ENCODE results near the gene CDC5L. TPM values are rescaled to one million over a fixed set of nuclear protein-coding genes. Genes with fewer than 3 reads are reported as not detected.

CDC5L gene
- total and polyA plus RNA-seq, 2 experiments from 2014 or later, result 15.9 to 20.4 TPM

DNA sequence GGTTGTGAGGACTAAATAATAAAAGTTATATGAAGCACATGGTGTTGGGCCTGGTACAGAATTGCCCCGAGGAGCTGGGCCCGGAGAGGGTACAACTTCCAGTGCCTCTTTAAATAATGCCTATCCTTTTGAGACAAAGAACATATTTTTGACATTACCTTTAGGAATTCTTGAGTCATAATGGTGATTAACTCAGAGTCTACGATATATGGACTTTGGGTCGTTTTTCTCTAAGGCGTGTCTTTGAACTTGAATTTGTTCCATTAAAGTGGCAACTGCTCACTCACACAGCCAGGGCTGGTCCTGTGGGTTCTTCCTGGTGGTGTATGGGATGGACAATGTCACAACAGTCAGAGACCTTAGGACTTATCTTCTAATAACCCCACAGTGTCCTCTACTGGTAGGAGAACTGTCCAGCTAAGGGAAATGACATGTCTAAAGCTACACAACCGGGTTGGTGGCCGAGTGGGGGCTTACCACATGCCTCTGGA, 106.5 kb downstream of the CDC5L start:
- Histone ChIP-seq H3K9me2 (ENCODE audit: insufficient read depth) (no peaks in the 10 kb centered on the region), H3K4me3 (0 out of 2 replicates have a peak overlapping the region, but pooled peaks have one; percentile 20), H3K9ac (peak overlapping the region; percentile 62), H3K27ac (peak overlapping the region; percentile 79), H3K9me3 (ENCODE audit: low read depth) (no peaks in the 10 kb centered on the region), H3K27me3 (replicated peaks; ENCODE audit: insufficient read depth) (no peaks in the 10 kb centered on the region), H2AFZ (peak overlapping the region; percentile 72), H3K4me1 (ENCODE audit: insufficient read depth) (peaks cover 34% of the 10 kb centered on the region), H3K4me2 (ENCODE audit: unreplicated experiment) (peak overlapping the region; percentile 62), H3K79me2 (ENCODE audit: insufficient read depth) (no peaks in the 10 kb centered on the region), H4K20me1 (ENCODE audit: insufficient read depth) (no peaks in the 10 kb centered on the region), H3K36me3 (ENCODE audit: low read depth) (no peaks in the 10 kb centered on the region), H3F3A (ENCODE audit: insufficient read depth) (peaks cover 23% of the 10 kb centered on the region)
- peak; percentile 91 for DNase-seq
- TF ChIP-seq EZH2 (IDR thresholded peaks at IDR 0.05; ENCODE audit: insufficient read depth, poor library complexity, severe bottlenecking) (no peak), EZH2phosphoT487 (IDR thresholded peaks at IDR 0.05; ENCODE audit: insufficient read depth, low read depth) (0 out of 2 replicates have a peak, but pooled peaks have one; percentile 9)
- in situ Hi-C loops (cut with MboI), result loop anchor here (25.0 kb wide), 2 partner anchors 1218 to 1418 kb away; no protein-coding TSS in a partner anchor
- 21 to 24% methylated on average over 7 of the region's 7 CpGs for WGBS, 2 experiments (ENCODE audit: low coverage in 1 of 2, low lambda C conversion rate in 2 of 2, missing lambda C conversion rate in 2 of 2)

GRCh38 chr6:44495036-44495901, 107.8 kb downstream of the CDC5L start:
- Histone ChIP-seq H3K36me3 (ENCODE audit: low read depth) (no peaks in the 10 kb centered on the region), H4K20me1 (ENCODE audit: insufficient read depth) (no peaks in the 10 kb centered on the region), H3K27ac (no peak overlapping the region), H3K27me3 (replicated peaks; ENCODE audit: insufficient read depth) (no peaks in the 10 kb centered on the region), H3K9me3 (ENCODE audit: low read depth) (no peaks in the 10 kb centered on the region), H3F3A (ENCODE audit: insufficient read depth) (peaks cover 12% of the 10 kb centered on the region), H3K9me2 (ENCODE audit: insufficient read depth) (no peaks in the 10 kb centered on the region), H3K79me2 (ENCODE audit: insufficient read depth) (no peaks in the 10 kb centered on the region), H2AFZ (no peak overlapping the region), H3K4me2 (ENCODE audit: unreplicated experiment) (no peak overlapping the region), H3K4me1 (ENCODE audit: insufficient read depth) (peaks cover 24% of the 10 kb centered on the region), H3K4me3 (no peak overlapping the region), H3K9ac (no peak overlapping the region)
- 84 to 87% methylated on average over 16 of the region's 16 CpGs for WGBS, 2 experiments (ENCODE audit: low coverage in 1 of 2, low lambda C conversion rate in 2 of 2, missing lambda C conversion rate in 2 of 2)
- in situ Hi-C loops (cut with MboI), result loop anchor here (25.0 kb wide), 2 partner anchors 1217 to 1417 kb away; no protein-coding TSS in a partner anchor
- TF ChIP-seq EZH2 (IDR thresholded peaks at IDR 0.05; ENCODE audit: insufficient read depth, poor library complexity, severe bottlenecking), result no peak
- TF ChIP-seq EZH2phosphoT487 (IDR thresholded peaks at IDR 0.05; ENCODE audit: insufficient read depth, low read depth), result no peak
- no peak for DNase-seq

- H2AFZ ChIP-seq, result no peak overlapping the region
- H4K20me1 ChIP-seq (ENCODE audit: insufficient read depth), result no peaks in the 10 kb centered on the region
- peaks cover 5% of the 10 kb centered on the region; the same call in 1 of the 2 replicates for H3F3A ChIP-seq (ENCODE audit: insufficient read depth)
- H3K9me2 ChIP-seq (ENCODE audit: insufficient read depth), result no peaks in the 10 kb centered on the region
- no peaks in the 10 kb centered on the region for H3K9me3 ChIP-seq (ENCODE audit: low read depth)
- H3K36me3 ChIP-seq (ENCODE audit: low read depth), result no peaks in the 10 kb centered on the region
- no peak overlapping the region for H3K9ac ChIP-seq
- no peak overlapping the region for H3K4me3 ChIP-seq
- no peaks in the 10 kb centered on the region for H3K27me3 ChIP-seq (replicated peaks; ENCODE audit: insufficient read depth)
- in situ Hi-C loops (cut with MboI), result loop anchor here (25.0 kb wide), 2 partner anchors 1215 to 1415 kb away; no protein-coding TSS in a partner anchor
- no peak overlapping the region for H3K27ac ChIP-seq
- WGBS, 2 experiments (ENCODE audit: low coverage in 1 of 2, low lambda C conversion rate in 2 of 2, missing lambda C conversion rate in 2 of 2), result 62 to 63% methylated on average over 9 of the region's 9 CpGs
- no peak overlapping the region for H3K4me2 ChIP-seq (ENCODE audit: unreplicated experiment)
- peak; percentile 41 for DNase-seq
- no peaks in the 10 kb centered on the region for H3K79me2 ChIP-seq (ENCODE audit: insufficient read depth)
- H3K4me1 ChIP-seq (ENCODE audit: insufficient read depth), result peaks cover 14% of the 10 kb centered on the region
- TF ChIP-seq EZH2 (IDR thresholded peaks at IDR 0.05; ENCODE audit: insufficient read depth, poor library complexity, severe bottlenecking) (no peak), EZH2phosphoT487 (IDR thresholded peaks at IDR 0.05; ENCODE audit: insufficient read depth, low read depth) (no peak)
Observed at GRCh38 chr6:44496665-44497369, 109.3 kb downstream of the CDC5L start.

DNA sequence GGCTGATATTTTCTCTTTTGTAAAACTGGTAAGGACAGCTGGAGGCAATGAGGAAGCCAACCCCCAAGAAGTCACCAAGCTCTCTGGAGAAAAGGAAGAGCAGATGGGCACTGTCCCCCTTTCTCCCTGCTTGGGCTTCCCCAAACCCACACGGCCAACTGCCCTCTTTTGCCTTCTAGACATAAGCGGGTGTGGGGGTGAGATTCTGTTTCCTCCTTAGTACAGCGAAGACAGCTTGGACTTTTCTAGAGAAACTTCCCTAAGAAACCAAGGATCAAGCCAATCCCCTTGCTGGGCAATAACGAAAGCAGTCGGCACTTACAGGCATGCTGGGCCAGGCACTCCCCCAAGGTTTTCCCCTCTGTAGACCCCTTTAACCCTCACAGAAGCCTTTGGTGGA, 110.3 kb downstream of the CDC5L start:
- WGBS, 2 experiments (ENCODE audit: low coverage in 1 of 2, low lambda C conversion rate in 2 of 2, missing lambda C conversion rate in 2 of 2), result 93% methylated on average over 5 of the region's 5 CpGs
- peaks cover 5% of the 10 kb centered on the region; the same call in 1 of the 2 replicates for H3F3A ChIP-seq (ENCODE audit: insufficient read depth)
- TF ChIP-seq EZH2phosphoT487 (IDR thresholded peaks at IDR 0.05; ENCODE audit: insufficient read depth, low read depth) (no peak), EZH2 (IDR thresholded peaks at IDR 0.05; ENCODE audit: insufficient read depth, poor library complexity, severe bottlenecking) (no peak)
- no peaks in the 10 kb centered on the region for H3K79me2 ChIP-seq (ENCODE audit: insufficient read depth)
- H3K4me2 ChIP-seq (ENCODE audit: unreplicated experiment), result no peak overlapping the region
- H3K9ac ChIP-seq, result no peak overlapping the region
- no peaks in the 10 kb centered on the region for H3K9me2 ChIP-seq (ENCODE audit: insufficient read depth)
- no peaks in the 10 kb centered on the region for H3K36me3 ChIP-seq (ENCODE audit: low read depth)
- peaks cover 14% of the 10 kb centered on the region for H3K4me1 ChIP-seq (ENCODE audit: insufficient read depth)
- in situ Hi-C loops (cut with MboI), result loop anchor here (25.0 kb wide), 2 partner anchors 1214 to 1414 kb away; no protein-coding TSS in a partner anchor
- H3K27ac ChIP-seq, result no peak overlapping the region
- no peaks in the 10 kb centered on the region for H3K9me3 ChIP-seq (ENCODE audit: low read depth)
- DNase-seq, result no peak
- no peaks in the 10 kb centered on the region for H4K20me1 ChIP-seq (ENCODE audit: insufficient read depth)
- H3K4me3 ChIP-seq, result no peak overlapping the region
- no peak overlapping the region for H2AFZ ChIP-seq
- 0 out of 2 replicates have a peak, but pooled peaks cover 3% of the 10 kb centered on the region for H3K27me3 ChIP-seq (replicated peaks; ENCODE audit: insufficient read depth)

Measured in GM23248 (cell line).